HG03280 (cell line): ENCODE results near the gene RHEX.

ENCODE experiments used
- ATAC-seq: cut with Tn5 transposase; IDR thresholded peaks from one replicate; pipeline ENCODE4 v1.9.1; 2021; ENCODE audit warnings: mild to moderate bottlenecking, moderate library complexity; ENCODE audit not compliant: unreplicated experiment

Gene RHEX

DNA sequence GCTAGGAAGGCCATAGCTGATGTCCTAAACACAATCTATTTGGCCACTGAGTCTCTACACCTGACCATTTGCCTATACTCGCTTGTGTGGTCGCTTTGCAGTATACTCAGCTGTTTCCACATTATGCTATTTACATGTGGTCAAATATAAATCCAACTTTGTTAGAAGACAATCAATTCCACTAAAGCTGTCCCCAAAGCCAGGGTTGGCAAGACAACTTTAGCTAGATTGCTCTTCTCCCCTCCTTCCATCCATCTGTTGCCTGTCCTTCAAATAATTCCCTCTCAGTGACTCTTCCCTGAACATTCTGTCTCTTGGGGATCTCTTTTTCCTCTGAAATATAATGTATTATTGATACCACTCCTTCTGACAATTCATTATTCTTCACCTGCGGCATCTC lies 34.1 kb downstream of the RHEX start:
- no peak for ATAC-seq

DNA sequence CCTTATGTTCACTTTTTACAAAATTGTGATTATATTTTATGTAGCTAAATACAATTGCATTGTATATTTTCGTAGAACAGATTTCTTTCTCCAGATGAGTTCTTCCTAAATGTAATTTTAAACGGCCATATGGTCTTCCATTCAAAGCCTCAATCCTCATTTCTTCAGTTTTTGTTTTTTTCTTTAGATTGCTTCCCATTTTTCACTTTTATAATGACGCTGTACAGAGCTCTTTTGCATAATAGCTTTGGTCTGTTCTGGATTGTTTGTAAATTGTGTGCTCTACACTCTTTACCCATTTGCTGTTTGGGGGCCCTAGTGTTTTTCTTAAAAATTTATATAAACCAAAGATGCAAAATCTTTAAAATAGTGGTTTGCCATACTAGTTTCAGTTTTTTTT lies 36.4 kb downstream of the RHEX start:
- no peak for ATAC-seq

DNA sequence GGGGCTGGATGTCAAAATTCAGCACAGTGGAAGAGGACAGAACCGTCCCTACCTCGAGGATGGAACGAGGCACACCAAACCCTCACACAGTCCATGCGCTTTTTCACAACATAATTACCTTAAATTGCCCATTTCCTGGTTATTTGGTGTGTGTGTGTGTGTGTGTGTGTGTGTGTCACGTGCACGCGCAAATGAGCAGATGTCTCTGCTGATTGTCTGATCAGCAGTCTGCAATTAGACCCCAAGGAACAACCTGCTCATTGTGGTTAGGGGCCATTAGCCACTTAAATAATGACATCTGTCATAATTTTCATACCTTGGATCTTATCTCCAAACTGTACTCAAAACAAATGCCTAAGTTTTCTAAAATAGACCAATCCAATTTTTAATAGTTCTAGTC lies 41.1 kb downstream of the RHEX start:
- ATAC-seq: no peak

DNA sequence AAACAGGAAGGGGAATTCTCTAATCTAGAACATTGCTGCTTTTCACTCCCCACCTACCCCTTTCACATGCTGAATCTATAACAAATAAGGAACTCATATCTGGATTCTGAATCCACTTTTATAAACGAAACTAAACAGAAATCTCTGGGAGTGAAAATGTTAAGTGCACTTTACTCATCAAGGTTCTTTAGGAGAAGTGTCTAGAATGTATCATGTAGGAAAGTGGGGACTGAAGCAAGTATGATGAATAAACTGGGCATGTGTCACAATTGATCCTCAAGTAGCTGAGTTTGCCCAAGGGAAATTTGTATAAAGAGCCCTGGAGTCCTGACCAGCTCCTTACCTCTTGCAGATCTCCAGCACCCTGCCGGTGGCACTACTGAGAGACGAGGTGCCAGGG lies 44.4 kb downstream of the RHEX start:
- ATAC-seq: no peak

DNA sequence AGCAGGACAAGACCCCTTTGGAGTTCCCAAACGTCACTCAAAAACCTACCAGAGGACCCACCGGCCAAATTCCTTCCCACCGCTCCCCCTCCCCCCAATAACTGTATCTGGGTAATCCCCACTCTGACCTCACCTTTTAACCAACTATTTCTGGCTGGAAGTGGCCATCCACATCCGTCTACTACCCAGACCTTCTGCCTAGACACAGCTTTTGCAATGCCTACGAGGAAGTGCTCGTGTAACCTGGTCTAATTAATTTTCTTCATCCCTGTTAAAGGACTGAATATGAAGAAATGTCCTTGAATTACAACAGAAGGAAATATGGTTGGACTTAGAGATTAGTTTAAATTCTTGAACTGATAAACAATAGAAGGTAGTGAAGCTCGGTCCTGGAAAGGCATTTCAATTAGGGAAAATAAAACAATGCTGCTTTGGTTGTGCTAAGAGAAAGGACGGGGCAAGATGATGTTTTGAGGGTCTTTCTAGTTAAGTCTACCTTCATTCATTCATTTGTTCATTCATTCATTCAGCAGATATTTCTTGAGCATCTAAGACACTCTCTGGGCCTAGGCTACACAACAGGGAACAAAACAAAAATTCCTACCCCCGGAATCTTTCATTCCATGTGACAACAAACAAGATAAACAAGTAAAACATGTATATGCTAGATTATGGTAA lies 45.4 kb downstream of the RHEX start:
- no peak for ATAC-seq

DNA sequence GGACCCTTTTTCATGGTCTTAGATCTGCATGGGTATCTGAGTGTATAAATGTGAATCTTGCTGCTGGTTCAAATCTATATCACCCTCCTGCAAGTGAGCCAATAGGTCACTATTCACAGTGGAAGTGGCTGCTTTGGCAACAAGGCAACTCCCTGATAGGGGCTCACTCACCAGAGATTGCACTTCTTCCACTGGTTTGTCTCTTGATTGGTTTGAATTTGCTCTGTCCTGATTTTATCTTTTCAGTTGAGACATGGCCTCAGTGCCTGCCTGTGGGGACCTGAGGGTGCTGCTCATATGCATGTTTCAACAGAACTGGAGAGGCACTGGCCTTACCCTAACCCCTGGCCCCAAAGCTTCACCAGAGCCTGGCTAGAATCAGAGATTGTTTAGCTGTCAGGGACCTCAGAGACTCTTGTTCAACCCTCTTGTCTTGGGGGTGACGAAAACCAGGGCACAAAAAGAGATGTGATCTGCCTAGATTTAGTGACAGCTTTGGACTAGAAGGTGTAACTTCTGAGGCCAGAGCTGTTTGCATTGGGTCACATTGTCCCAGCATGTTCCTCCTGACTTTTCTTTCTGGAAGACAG lies 47.3 kb downstream of the RHEX start:
- ATAC-seq: no peak

DNA sequence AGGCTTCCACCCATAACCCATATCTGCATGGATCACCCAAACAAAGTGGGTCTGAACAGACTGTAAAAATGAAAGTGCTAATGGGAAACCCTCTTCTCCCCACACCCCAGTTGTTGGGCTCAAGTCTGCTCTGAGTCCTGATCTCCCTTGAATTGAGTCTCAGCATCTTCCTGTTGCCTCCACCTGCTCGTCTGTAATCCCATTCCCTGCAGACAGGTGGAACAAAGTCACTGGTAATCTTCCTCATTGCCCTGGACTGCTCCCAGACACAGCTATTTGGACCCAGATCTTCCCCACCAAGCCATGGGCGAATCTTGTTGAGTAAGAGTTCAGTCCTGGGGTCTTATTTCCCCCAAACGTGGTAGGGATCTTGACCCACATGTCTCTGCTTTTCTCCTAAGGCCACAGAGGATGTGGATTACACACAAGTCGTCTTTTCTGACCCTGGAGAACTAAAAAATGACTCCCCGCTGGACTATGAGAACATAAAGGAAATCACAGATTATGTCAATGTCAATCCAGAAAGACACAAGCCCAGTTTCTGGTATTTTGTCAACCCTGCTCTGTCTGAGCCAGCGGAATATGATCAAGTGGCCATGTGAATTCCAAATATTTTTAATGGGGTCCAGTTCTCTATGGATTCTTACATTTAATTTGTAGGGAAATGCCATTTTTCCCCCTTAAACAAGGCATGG lies 48.5 kb downstream of the RHEX start:
- no peak for ATAC-seq

DNA sequence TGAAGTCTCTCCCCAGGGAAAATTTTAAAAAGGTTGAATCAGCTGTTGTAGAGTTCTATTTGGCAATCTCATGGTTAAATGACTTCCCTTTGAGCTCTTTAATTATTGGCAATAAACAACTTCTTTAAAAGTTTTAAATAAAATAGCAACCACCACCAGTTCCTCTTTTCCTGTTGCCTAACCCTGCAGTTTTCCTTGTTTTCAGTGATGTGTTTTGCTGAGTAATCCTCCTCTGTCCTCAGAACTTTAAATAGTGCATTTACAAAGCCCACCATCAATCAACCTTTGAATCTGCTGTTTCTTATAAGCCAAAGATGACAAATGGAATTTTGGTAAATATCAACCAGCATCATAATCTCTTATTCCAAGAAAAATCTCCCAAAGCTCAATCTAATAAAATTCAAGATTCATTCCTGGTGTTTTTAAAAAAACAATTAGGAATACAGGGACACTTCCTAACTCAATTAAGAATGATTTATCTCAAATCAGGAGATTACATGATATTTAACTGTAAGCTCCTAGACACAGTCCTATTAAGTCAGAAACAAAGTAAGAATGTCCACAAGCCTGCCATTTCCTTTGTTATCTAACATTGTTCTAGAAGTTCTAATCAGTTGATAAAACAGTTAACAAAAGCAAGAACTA lies 49.4 kb downstream of the RHEX start:
- ATAC-seq: no peak

DNA sequence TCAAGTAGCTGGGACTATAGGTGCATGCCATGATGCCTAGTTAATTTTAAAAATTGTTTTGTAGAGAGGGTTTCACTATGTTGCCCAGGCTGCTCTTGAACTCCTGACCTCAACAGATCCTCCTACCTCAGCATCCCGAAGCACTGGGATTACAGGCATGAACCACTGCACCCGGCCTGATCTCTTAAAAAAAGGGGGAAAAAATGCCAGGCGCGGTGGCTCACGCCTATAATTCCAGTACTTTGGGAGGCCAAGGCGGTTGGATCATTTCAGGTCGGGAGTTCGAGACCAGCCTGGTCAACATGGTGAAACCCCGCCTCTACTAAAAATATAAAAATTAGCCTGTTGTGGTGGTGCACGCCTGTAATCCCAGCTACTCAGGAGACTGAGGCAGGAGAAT lies 51.0 kb downstream of the RHEX start:
- ATAC-seq: no peak

DNA sequence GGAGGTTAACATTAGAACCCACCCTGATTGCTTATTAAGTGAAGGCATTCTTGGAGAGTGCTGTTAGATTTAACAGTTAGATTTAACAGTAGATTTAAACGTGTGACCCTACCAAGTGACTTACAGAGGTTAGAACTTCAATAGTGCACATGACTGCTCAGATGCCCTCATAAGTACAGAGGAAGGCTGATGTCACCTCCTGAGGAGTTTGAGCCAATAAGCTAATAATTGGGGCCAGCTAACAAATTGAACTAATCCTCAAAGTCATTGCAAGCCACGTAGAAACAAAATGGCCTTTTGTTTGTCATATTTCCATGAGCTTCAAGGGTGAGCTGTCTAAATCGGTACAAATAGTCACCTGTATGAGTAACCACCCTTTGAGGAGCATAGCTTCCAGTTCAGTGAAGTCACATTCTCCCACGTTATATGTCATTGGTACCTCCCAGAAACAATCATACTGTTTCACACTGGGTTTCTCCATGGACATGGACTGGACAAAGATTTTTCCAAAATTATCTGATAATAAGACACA lies 52.6 kb downstream of the RHEX start:
- ATAC-seq: no peak

DNA sequence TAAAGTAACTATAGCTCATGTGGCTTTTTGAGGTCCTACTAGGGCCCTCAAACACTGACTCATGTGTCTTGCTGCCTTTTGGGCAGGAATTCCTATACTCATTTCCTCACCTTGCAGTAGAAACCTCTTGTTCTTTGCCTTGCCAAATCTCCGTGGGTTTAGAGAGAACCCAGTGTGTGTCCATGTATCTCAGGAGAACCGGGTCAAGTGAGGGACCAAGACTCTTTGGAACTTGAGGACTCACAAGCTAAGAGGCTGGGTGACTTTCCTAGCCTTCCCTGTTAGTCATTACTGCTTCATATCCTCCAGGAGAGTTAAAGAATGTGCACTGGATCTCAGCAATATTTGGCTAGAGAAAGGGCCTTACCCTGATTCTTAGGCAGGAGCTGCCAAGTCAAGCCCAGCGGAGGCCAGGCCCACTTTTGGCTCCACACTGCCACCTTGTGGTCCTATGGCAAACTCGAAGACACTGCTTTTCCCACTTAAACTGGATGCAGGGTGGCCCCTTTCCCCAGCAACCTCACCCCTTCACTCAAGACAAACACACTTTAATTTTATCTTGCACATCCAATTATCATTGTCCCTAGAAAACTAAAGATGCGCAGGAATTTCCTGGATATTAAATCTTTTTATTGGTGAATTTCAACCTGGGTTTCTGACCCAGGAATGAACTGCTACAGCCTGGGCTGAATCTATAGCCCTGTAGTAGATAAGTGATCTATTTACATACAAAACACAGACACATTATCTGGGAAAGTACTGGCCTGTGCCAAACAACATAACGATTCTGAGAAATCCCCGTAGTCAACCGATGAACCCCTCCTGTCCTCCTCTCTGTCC lies 53.6 kb downstream of the RHEX start:
- ATAC-seq: no peak

DNA sequence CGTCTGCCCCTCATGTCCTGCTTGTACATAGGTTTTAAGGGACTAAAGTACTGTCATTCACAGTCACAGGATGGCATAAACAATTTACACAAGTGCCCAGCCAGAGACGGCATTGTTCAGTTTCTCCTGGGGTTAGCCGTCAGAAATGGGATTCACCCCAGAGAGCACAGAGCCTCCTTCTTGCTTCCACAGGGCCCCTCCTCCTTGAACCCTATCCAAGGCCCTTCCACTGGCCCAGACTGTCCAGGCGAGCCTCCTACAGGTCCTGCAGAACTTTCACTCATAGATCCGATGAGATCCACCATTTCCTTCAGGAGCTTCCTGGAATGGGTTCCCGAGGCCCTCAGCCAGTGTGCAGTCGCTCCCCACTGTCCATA lies 54.2 kb downstream of the RHEX start:
- no peak for ATAC-seq

DNA sequence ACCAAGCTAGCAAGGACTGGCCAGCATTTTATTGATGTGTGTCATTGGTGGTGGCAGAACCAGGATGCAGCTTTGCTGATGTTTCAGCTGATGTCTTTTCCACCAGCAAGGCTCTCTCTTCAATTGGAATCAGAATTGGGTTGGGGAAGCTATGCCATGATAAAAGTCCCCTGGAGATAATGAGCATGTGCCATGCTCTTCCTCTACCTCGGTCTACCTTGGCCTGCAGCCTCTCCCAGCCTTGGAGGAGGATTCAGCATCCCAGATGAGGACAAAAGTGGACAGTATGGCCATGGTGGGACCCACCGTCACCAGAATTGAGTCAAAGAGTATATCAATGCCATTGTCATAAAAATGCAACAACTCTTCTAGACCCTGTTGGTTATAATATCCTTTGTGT lies 55.7 kb downstream of the RHEX start:
- no peak for ATAC-seq

DNA sequence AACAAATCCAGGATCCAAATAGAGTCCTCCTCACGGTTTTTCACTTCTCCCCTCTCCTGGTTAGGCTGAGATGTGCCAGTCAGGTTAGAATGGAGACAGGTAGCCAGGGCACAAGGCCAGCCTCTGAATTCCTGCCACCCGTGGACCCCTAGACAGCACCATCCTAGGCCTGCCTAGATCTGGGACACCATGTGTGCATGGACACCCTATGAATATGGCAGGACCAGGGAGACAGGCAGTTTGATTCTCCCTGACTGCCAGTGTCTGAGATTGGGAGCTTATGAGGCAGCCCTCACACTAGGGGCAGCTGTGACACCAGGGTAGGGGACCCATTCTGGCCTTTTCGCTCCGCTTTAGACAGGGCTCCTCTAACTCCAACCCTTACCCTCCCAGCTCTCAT lies 56.7 kb downstream of the RHEX start:
- no peak for ATAC-seq

DNA sequence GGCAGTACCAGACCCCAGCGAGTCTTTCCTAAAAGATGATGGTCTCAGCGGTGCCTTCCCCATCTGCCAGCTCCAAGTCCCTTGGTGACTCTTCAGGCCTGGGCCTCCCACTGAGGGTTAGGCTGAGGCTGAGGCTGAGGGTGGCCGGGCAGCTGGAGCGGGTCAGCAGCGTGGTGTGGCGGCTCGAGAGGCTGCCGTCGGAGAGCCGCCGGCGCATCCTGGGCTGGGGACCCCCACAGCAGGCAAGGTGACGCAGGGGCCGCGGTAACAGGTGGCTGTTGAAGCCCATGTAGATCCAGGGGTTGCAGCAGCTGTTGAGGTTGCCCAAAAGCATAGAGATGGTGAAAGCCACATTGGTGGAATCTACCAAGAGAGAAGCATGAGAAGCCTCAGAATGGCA lies 57.2 kb downstream of the RHEX start:
- ATAC-seq: no peak

DNA sequence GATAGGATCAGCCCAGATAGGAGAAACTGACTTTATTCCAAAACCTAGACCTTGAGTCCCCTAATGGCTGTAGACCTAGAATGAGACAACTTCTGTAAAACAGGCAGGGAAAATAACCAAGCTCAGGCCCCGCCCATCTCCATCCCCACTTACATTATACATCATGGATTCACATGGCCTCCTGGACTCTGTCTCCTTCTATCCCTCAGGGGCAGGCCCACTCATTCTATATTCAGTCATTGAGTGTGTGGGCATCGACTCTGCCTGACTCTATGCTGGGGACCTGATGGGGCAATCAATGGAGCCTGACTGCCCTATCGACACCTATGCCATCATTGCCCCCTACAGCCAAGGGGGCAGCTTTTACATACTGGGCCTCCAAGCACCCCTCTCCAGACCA lies 57.8 kb downstream of the RHEX start:
- no peak for ATAC-seq

DNA sequence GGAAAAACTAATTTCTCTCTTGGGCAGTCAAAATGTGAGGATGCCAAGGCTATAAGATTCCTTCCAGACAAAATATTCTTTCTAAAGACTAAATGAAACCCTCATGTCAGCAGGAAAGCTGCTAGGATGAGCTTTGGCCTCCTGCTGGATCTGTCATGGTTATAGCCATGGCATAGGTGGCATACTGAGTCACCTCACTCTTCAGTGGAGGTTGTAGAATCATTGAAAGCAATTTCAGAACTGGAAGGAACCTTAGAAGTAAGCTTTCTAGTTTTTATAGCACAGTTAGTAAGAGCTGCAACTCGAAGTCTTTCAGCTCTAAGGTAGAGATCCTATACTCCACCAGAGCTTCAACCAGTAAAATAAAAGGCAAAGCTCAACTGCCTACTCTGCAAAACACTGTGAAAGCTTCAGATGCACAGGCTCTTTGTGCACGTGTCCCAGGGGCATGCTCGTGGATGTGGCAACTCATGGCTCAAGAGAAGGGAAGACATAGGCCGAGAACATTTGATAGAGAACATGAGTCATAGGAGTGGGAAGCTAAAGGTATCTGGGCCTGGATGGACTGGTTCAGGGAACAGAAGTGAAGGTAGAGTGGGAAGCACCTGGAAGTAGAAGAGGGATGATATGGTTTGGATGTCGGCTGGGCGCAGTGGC lies 58.4 kb downstream of the RHEX start:
- ATAC-seq: no peak

DNA sequence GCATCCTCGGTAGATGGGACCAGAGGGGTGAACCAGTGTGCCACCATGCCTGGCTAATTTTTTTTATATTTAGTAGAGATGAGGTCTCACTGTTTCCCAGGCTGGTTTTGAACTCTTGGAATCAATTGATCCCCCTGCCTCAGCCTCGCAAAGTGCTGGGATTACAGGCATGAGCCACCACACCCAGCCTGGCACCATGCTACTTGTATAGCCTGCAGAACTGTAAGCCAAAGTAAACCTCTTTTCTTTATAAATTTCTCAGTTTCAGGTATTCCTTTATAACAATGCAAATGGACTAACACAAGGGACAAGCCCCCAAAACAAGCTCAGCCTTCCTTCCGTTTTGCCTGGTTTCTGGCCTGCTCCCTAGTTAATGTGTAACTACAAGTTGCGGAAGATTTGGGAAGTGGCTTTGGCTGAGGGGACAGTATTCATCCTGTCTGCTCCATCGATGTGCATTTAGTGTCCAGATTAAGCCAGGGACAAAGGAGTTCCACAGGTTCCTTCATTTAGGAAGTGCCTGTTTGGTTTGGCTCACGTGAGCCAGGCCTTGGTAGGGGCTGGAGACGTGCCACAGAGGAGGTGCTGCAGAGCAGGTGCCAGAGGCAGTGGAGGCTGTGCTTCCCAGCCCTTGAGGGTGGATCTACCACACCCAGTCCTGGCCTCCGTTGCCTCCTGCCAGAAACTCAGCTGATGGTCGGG lies 59.8 kb downstream of the RHEX start:
- no peak for ATAC-seq

DNA sequence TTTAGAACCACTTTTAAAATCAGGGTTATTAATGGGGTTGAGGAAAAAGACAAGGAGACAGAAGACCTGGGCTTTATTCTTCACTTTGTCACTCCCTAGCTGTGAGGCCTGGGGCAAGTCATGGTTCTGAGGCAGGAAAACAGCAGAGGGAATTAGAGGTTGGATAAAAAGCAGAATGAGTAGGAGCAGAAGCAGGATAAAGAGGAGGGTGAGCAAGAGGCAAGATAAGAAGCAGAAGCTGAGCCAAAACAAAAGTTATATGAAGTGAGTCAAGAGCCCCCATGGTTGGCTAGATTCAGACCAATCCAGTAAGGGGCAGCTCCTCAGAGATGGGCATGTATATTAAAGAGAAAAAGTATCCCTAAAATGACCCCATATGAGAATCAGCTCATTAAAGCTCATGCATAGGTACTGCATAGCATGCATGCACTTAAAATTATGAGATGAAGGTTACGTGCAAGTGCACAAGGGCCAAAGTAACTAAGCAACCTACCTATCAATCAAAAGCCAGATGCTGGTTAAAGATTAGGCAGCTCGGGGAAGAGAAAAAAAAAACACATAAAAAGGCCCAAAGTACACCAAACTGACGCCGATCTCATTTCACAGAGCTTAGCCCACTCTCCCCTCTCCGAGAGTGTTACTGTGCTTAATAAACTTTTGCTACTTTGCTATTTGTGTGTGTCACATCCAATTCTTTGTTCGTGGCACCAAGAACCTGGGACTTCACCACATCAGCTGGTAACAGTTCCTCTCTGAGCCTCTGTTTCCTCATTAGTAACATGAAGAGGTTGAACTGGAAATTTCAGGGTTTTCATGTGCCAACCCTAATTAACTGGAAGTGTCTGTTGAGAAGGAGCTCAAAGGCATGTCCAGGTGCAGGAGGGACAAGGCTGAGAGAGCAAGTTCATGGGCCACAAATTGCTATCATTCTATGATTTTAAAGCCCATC lies 62.0 kb downstream of the RHEX start:
- ATAC-seq: no peak
